ENCODE data around the gene RFT1.

The RFT1 gene

GRCh38 chr3:53162672-53163443 is 32.6 kb upstream of the RFT1 start:
- DNase-seq (ENCODE audit: low read depth) = no peak
- TF ChIP-seq CTCF (conservative IDR thresholded peaks at IDR 0.05; ENCODE audit: low read depth, low read length) = no peak
- peak overlapping the region; percentile 33 for H3K4me3 ChIP-seq (ENCODE audit: low read length)

GRCh38 chr3:53161820-53162671 is 31.8 kb upstream of the RFT1 start:
- DNase-seq (ENCODE audit: low read depth) = no peak

GRCh38 chr3:53161450-53161819 is 31.2 kb upstream of the RFT1 start:
- DNase-seq (ENCODE audit: low read depth) = no peak
- no peak for TF ChIP-seq CTCF (conservative IDR thresholded peaks at IDR 0.05; ENCODE audit: low read depth, low read length)
- peak overlapping the region; percentile 74 for H3K4me3 ChIP-seq (ENCODE audit: low read length)

More at GRCh38 chr3:53161820-53162671, 31.8 kb upstream of the RFT1 start:
- TF ChIP-seq CTCF (conservative IDR thresholded peaks at IDR 0.05; ENCODE audit: low read depth, low read length) = no peak
- H3K4me3 ChIP-seq (ENCODE audit: low read length) = peak overlapping the region; percentile 74

GRCh38 chr3:53160660-53161449 is 30.6 kb upstream of the RFT1 start, which contains the start of gene PRKCD:
Gene PRKCD (plus strand): TSS chr3:53161209. CDS start chr3:53178423, 17,214 bp downstream.
- peak within 1 kb of the TSS; percentile 74 for H3K4me3 ChIP-seq (ENCODE audit: low read length)
- peak; percentile 52 for TF ChIP-seq CTCF (conservative IDR thresholded peaks at IDR 0.05; ENCODE audit: low read depth, low read length)
- DNase-seq (ENCODE audit: low read depth) = peak; percentile 24

- no peak for DNase-seq (ENCODE audit: low read depth)
- H3K4me3 ChIP-seq (ENCODE audit: low read length) = peak overlapping the region; percentile 74
- TF ChIP-seq CTCF (conservative IDR thresholded peaks at IDR 0.05; ENCODE audit: low read depth, low read length) = no peak
Observed at GRCh38 chr3:53160061-53160659, 29.9 kb upstream of the RFT1 start.
